Astrocyte (in vitro differentiated cells and primary cell): ENCODE measurements around the gene ENTHD1. TPM values are rescaled to one million over a fixed set of nuclear protein-coding genes. Genes with fewer than 3 reads are reported as not detected.

ENCODE experiments used
- DNase-seq: peaks from one replicate; pipeline ENCODE4 v3.0.0-alpha.2; 2010; ENCODE audit warnings: low read depth
- FAIRE-seq: peaks from 2 replicates; lab custom pipeline; 2011; peaks lifted over from hg19 to GRCh38; lab: Jason Lieb, UNC
- H2AFZ ChIP-seq: 2 replicates; pipeline ENCODE4 v1.6.0; 2012; ENCODE audit warnings: low read depth, low read length, inconsistent platforms
- H3K27ac ChIP-seq: 2 replicates; pipeline ENCODE4 v1.5.1; 2011; ENCODE audit warnings: low read depth, low read length, inconsistent platforms
- H3K27me3 ChIP-seq: 2 replicates; pipeline ENCODE4 v1.6.0; 2011; ENCODE audit warnings: low read length, inconsistent platforms; ENCODE audit not compliant: insufficient read depth
- H3K36me3 ChIP-seq: 2 replicates; pipeline ENCODE4 v1.5.1; 2011; ENCODE audit warnings: low read length, inconsistent platforms; ENCODE audit not compliant: insufficient read depth
- H3K4me1 ChIP-seq: 2 replicates; pipeline ENCODE4 v1.5.1; 2011; ENCODE audit warnings: low read length, inconsistent platforms; ENCODE audit not compliant: insufficient read depth
- H3K4me2 ChIP-seq: 2 replicates; pipeline ENCODE4 v1.6.0; 2012; ENCODE audit warnings: low read length, inconsistent platforms
- H3K4me3 ChIP-seq: 2 replicates; pipeline ENCODE4 v1.5.1; 2011; ENCODE audit warnings: low read depth, mild to moderate bottlenecking, low read length, inconsistent platforms; ENCODE audit not compliant: insufficient read depth
- H3K79me2 ChIP-seq: 2 replicates; pipeline ENCODE4 v1.6.0; 2012; ENCODE audit warnings: mild to moderate bottlenecking, low read length, inconsistent platforms; ENCODE audit not compliant: insufficient read depth
- H3K9ac ChIP-seq: 2 replicates; pipeline ENCODE4 v1.6.0; 2012; ENCODE audit warnings: mild to moderate bottlenecking, low read length, inconsistent platforms
- H3K9me3 ChIP-seq: 2 replicates; pipeline ENCODE4 v1.5.1; 2012; ENCODE audit warnings: low read depth, mild to moderate bottlenecking, low read length, inconsistent platforms; ENCODE audit not compliant: insufficient read depth
- H4K20me1 ChIP-seq: 2 replicates; pipeline ENCODE4 v1.6.0; 2012; ENCODE audit warnings: low read length, inconsistent platforms; ENCODE audit not compliant: insufficient read depth
- H3K27ac Mint-ChIP-seq: one replicate; pipeline ENCODE4 v1.8.0; 2021; ENCODE audit warnings: mild to moderate bottlenecking, mixed read lengths; ENCODE audit not compliant: unreplicated experiment
- H3K27me3 Mint-ChIP-seq: one replicate; pipeline ENCODE4 v1.8.0; 2021; ENCODE audit warnings: low read depth, mixed read lengths; ENCODE audit not compliant: unreplicated experiment
- H3K36me3 Mint-ChIP-seq: one replicate; pipeline ENCODE4 v1.8.0; 2021; ENCODE audit warnings: low read depth, mixed read lengths; ENCODE audit not compliant: unreplicated experiment
- H3K4me1 Mint-ChIP-seq: one replicate; pipeline ENCODE4 v1.8.0; 2021; ENCODE audit warnings: low read depth, mixed read lengths; ENCODE audit not compliant: unreplicated experiment
- H3K4me3 Mint-ChIP-seq: one replicate; pipeline ENCODE4 v1.8.0; 2021; ENCODE audit warnings: mild to moderate bottlenecking, moderate library complexity, mixed read lengths; ENCODE audit not compliant: unreplicated experiment
- H3K9me3 Mint-ChIP-seq: one replicate; pipeline ENCODE4 v1.8.0; 2021; ENCODE audit warnings: mild to moderate bottlenecking, mixed read lengths; ENCODE audit not compliant: unreplicated experiment
- CTCF ChIP-seq: IDR thresholded peaks from 2 replicates; pipeline ENCODE4 v1.5.1; 2011; ENCODE audit warnings: low read depth, mild to moderate bottlenecking, inconsistent platforms, low read length, moderate library complexity; ENCODE audit not compliant: insufficient read depth
- EZH2 ChIP-seq: IDR thresholded peaks from 2 replicates; pipeline ENCODE4 v1.6.1; 2012; ENCODE audit warnings: mild to moderate bottlenecking, low read length, inconsistent platforms; ENCODE audit not compliant: insufficient read depth
- total RNA-seq: library from RNA; stranded (reverse); gene quantifications from 2 replicates; pipeline ENCODE4 v1.2.1, GENCODE V29; 2021

Gene ENTHD1
- total RNA-seq, 1 donor from 2014 or later: not detected

GRCh38 chr22:39845529-39845928, 48.0 kb downstream of the ENTHD1 start:
- H3K27me3 ChIP-seq: peaks cover 4% of the 10 kb centered on the region
- no peak for DNase-seq
- no peak overlapping the region for H3K27ac ChIP-seq
- no peaks in the 10 kb centered on the region for H3K4me1 Mint-ChIP-seq
- no peaks in the 10 kb centered on the region for H3K9me3 ChIP-seq
- no peak overlapping the region for H3K27ac Mint-ChIP-seq
- H3K36me3 ChIP-seq: no peaks in the 10 kb centered on the region
- H2AFZ ChIP-seq: no peak overlapping the region
- H3K4me1 ChIP-seq: no peaks in the 10 kb centered on the region
- H3K27me3 Mint-ChIP-seq: peaks cover 4% of the 10 kb centered on the region
- H3K4me3 ChIP-seq: no peak overlapping the region
- H3K36me3 Mint-ChIP-seq: no peaks in the 10 kb centered on the region
- H3K9me3 Mint-ChIP-seq: peaks cover 2% of the 10 kb centered on the region
- no peaks in the 10 kb centered on the region for H3K79me2 ChIP-seq
- no peak overlapping the region for H3K4me3 Mint-ChIP-seq
- no peaks in the 10 kb centered on the region for H4K20me1 ChIP-seq
- no peak overlapping the region for H3K9ac ChIP-seq
- TF ChIP-seq EZH2 (no peak), CTCF (no peak)
- no peak for FAIRE-seq
- no peak overlapping the region for H3K4me2 ChIP-seq

- Histone ChIP-seq H3K27ac (no peak overlapping the region), H3K9ac (no peak overlapping the region), H3K36me3 (no peaks in the 10 kb centered on the region), H3K9me3 (no peaks in the 10 kb centered on the region), H3K4me1 (no peaks in the 10 kb centered on the region), H3K4me2 (no peak overlapping the region), H4K20me1 (no peaks in the 10 kb centered on the region), H3K4me3 (no peak overlapping the region), H3K79me2 (no peaks in the 10 kb centered on the region), H3K27me3 (peaks cover 6% of the 10 kb centered on the region), H2AFZ (no peak overlapping the region)
- H3K27me3 Mint-ChIP-seq: peaks cover 4% of the 10 kb centered on the region
- no peaks in the 10 kb centered on the region for H3K36me3 Mint-ChIP-seq
- peaks cover 2% of the 10 kb centered on the region for H3K9me3 Mint-ChIP-seq
- FAIRE-seq: no peak
- no peak for TF ChIP-seq CTCF
- no peak overlapping the region for H3K4me3 Mint-ChIP-seq
- H3K4me1 Mint-ChIP-seq: no peaks in the 10 kb centered on the region
- DNase-seq: no peak
- no peak overlapping the region for H3K27ac Mint-ChIP-seq
Measured at GRCh38 chr22:39839917-39840510, 53.5 kb downstream of the ENTHD1 start.

GRCh38 chr22:39839204-39839603, 54.4 kb downstream of the ENTHD1 start:
- Histone ChIP-seq H4K20me1 (no peaks in the 10 kb centered on the region), H3K4me3 (no peak overlapping the region), H3K4me2 (no peak overlapping the region), H2AFZ (no peak overlapping the region), H3K79me2 (no peaks in the 10 kb centered on the region), H3K4me1 (no peaks in the 10 kb centered on the region), H3K27ac (no peak overlapping the region), H3K27me3 (peaks cover 10% of the 10 kb centered on the region), H3K9ac (no peak overlapping the region), H3K9me3 (no peaks in the 10 kb centered on the region), H3K36me3 (no peaks in the 10 kb centered on the region)
- Mint-ChIP-seq H3K4me3 (no peak overlapping the region), H3K36me3 (no peaks in the 10 kb centered on the region), H3K27ac (no peak overlapping the region), H3K4me1 (no peaks in the 10 kb centered on the region), H3K27me3 (no peaks in the 10 kb centered on the region), H3K9me3 (peaks cover 2% of the 10 kb centered on the region)
- DNase-seq: no peak
- TF ChIP-seq CTCF: no peak
- TF ChIP-seq EZH2: no peak
- FAIRE-seq: no peak
